Measurements from ENCODE around the gene ASPHD2.

Gene ASPHD2

DNA sequence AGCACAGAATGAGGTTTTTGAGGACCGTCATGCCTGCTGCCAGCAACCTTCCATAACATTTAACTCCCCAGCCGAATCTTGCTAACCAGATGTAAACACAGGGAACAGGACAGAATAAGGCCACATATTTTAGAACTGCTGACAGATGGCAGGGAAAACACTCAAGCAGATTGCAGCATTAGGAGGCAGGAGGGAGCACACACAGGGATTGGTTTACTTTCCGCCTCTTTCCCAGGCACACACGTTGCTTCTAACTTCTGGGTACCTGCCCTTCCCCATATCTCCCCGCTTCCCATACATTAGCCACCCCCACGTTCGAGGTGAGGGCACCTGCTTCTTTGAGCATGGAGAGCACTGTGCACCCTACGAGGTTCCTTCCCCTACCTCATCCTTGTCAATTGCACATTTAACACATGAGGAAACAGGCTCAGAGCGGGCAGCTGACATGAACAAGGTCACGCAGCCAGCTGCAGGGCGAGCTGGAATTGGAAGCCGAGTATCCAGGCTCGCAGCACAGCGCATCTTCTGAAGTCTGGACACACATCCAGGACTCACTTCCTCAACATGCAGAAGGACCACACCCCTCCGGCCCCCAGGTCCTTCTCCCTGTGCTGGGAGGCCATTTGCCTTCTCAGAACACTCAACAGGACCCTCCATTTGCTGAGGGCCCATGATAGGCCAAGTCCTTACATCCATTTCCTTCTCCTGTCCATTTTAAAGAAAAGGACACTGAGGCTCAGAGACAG is 18.7 kb downstream of the ASPHD2 start:
- no peak for DNase-seq

DNA sequence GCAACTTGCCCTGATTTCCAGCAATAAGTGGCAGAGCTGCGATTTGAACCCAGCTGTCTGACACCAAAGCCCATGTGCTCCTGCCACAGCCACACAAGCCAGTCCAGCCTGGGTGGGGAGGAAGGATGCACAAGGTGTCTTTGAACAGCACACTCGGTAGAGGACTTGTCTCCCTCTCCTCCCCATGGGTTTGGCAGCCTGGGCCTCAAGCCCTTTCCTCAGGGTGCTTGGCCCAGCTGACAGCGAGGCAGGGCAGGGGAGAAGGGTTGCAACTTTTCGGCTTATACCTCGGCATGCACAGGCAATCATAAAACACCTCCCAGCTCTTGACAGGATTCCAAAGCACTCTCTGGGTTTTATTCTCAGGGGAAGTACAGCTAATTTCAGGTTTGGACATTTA is 19.3 kb downstream of the ASPHD2 start:
- no peak for DNase-seq

DNA sequence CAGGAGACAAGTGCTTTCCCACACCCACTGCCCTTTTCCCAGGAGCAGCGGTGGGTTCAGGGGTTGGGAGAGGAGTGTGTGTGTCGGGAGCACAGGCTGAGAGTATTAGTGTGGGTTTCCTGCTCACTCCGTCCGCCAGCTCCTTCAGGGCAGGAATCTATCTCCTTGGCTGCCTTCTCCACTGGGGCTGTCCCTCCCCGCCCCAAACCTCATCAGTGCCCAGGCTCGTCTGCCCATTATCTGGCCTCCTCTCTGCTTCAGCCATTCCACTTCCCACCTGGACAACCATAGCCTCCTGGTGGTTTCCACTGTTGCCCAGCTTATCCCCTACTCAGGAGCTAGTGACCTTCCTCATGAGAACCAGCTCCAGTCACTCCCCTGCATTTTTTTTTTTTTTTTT is 19.9 kb downstream of the ASPHD2 start:
- DNase-seq: no peak

DNA sequence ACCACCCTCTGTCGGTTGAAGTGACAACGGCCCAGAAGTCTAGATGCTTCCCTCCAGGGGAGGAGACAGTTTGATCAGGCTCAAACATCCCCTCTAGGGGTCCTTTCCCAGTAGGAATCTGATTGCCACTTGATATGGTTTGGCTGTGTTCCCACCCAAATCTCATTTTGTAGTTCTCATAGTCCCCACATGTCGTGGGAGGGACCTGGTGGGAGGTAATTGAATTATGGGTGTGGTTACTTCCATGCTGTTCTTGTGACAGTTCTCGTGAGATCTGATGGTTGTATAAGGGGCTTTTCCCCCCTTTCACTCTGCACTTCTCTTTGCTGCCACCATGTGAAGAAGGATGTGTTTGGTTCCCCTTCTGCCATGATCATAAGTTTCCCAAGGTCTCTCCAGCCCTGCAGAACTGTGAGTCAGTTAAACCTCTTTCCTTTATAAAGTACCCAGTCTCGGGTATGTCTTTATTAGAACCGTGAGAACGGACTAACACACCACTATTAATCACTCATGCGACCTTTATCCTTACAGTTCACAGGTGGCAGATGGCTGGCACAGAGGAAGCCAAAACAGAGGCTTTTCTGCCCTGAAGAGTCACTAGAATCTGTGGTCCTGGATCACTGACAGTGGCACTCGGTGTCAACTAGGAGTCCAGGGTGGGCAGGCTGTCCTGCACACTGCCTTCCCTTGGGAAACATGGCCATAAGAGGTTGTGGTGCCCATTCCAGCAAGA is 21.6 kb downstream of the ASPHD2 start:
- DNase-seq: no peak

DNA sequence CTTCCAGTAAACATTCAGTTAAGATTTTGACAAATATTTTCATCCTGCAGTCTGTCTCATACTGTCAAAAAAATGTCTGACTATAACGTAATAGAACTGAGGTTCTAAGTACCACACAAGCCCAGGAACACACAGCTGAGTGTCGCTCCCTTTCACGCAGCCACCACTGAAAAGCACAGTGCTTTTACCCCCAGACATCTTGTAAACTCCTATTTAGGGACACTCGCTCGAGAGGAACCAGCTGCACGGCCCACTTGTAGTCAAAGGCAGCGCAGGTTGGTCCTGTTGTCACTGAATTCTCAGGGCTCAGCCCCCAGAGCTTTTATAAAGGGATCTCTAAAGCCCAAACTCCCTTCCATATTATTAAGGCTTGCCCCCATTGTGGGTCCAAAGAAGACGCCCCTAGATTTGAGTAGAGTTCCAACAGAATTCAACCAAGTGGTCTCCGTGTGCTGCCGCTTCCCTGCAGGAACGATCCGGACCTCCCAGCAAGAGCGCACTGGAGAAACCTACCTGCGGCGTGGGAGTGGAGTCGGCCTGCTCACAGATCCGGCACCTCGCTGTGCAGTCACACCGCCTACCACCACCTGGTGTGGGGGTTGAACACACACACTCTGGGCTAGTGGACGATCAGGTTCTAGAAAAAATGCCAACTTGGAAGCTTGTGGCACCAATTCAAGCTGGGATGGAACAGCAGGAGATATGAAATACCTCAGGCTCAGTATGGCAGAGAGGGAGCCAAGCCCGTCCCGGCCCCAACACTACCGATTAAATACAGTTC is 23.4 kb downstream of the ASPHD2 start:
- no peak for DNase-seq

DNA sequence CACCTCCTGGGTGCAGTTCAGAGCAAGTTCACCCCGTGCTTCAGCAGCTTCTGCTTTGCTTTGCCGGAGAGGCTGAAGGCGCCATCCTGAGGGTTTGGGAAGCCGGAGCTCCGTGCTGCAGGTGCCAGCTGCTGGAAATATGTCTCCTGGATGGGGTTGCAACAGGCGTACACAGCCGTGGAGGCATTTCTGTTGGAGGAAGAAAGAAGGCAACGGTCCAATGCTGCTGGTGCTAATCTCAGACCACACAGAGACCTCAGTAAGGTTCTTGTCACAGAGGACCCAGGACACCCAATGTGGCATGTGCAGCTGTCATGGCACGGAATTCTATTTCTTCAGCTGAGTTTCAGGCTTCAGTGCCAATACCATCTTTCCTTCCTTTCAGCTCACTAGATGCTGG is 24.2 kb downstream of the ASPHD2 start:
- DNase-seq: no peak

DNA sequence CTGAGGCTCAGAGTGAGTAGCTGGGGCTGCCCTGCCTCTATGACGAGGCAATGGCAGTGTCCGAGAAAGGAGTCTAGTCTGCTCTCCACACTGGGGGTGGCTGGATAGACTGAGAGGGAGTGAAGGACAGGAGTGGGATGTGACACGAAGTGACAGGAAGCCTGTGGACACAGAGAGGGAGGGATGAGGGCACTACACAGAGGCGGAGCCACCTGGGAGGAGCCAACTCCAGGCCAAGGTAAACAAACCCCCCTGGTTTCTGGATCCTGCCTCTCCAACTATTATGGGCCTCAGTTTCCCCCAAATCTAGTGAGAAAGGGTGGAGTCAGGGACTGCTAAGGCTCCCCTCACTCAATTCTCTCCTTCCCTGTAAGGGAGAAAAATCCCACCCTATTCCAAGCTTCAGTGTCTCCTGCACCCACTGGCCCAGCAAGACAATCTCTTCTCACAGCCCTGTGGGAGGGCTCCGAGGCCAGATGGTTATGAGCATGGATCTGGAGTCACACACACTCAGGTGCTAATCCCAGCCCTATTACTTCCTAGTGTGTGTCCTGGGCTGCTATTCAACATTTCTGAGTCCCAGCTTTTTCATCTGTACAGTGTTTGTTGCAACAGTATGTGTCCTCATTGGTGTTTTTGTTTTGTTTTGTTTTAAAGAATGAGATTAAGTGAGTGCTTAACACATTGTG is 24.9 kb downstream of the ASPHD2 start:
- no peak for DNase-seq

DNA sequence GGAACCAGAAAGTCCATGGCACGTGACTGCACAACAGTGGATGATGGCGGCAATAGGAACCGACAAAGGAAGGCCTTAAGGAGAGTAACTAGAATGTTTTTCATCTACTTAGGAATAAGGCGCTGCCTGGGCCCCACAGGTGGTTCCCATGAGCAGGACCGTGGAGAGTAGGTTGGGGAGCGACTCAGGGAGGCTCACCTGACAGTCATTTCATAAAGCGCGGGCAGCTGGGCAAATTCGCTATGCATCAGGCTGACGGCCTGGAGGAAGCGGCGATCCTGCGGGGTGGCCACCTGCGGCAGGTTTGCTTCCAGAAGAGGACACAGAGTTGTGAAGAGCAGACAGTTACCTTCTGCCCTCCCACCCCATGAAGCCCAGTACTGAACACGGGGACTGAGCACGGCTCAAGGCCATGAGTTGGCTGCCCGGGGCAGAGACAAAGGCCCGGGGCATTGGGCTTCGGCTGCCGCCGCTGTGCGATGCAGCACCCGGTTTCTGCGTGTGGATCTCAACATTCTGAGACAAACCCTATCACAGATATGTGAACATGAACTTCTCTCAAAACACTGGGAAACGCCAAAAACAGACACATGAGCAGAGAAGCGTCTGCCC is 28.7 kb downstream of the ASPHD2 start:
- DNase-seq: no peak

DNA sequence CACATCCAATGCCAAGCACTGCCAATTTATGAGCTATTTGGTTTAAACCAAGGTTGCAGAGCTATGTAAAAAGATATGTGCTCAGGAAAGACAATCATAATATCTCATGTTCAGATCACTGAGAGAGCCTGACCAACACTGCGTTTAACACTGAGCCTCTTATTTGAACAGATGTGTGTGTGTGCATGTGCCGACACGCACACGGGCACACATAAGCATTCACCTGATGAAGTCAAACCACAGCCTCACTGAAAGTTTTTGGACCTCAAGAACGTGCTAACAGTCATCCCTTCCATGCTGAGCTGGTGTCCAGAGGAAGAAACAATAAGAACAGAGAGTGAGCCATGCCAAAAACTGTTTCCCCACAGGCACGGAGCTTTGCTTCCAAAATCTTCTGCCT is 31.1 kb downstream of the ASPHD2 start:
- no peak for DNase-seq

DNA sequence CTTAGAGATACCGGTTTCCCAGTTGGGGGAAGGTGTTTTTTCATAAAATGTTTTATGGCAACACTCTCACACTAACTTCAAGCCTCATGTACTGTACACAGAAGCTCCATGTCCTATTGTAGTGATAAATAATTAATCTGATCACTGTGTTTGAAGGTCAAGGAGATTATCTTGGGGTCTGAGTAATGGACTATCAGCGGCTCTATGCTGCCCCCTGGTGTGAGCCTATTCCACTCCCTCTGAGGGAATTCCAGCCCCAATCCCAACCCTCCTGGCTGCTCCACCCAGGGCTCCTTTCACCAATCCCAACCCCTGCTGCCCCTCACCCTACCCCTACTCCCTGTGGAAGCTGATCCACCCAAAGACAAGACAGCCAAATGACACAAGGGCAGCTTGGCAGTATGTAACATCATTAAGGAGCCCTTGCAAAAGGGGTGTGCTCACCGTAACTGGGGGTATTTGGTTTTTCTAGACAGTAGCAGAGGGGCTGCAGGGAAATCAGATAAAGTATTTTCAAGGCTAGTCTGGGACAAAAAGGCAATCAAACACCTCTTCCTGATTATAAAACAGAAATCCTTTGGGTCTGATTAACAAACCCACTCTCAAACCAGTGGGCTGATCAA is 32.2 kb downstream of the ASPHD2 start:
- DNase-seq: no peak

DNA sequence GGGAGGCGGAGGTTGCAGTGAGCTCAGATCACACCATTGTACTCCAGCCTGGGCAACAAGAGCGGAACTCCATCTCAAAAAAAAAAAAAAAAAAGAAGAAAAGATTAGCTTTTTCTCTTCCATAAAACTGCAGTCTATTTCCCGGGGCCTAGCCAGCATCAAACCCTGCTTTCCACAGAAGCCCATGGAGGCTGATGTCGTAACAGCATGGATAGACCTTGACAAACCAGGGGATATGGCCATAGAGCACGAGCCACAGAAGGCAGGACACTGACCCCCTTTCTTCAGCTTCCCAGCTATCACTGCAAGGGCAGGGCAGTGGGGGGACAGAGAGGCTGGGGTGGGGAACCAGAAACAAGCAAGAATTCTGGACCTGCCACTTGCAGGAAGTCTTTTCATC is 33.0 kb downstream of the ASPHD2 start:
- no peak for DNase-seq

DNA sequence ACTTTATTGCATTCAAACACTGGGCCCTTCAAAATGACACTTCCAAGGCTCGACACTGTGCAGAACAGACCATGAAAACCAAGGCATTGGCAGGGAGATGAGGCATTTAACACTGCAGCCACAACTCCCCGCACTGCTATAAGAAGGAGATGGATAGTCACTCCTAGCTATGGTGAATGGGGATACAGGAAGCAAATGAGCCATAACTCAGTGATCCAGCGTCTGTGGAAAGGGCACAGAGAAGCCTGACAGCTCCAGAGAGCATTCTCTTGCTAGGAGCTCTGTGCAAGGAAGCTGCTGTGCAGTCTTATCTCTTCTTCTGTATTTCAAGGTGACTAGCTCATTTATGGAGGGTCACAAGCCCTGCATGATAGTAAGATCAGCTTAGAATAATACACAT is 33.6 kb downstream of the ASPHD2 start:
- no peak for DNase-seq

DNA sequence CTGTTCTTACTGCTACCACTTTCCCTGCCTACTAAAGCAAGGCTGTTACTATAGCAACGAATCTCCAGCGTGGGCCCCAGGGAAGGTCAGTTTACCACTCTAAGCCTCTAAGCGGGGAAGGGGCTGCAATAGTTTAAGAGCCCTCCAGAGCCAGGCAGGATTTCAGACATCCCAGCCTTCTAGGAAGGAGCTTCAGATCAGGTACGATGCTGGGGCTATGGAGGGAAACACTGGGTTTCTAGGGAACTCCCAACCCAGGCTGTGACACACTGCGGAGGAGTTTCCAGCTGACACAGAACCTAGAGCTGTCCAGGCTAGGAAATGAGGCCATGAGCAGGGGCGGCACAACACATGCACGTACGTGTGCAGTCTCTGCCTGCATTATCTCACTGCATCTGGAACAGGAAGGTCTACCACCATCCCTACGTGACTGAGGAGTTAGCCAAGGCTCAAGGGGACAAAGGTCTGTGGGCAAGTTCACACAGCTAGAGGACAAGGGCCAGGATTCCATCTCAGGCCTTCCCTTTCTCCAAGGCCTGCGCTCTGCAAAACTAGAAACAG is 34.1 kb downstream of the ASPHD2 start:
- DNase-seq: no peak

DNA sequence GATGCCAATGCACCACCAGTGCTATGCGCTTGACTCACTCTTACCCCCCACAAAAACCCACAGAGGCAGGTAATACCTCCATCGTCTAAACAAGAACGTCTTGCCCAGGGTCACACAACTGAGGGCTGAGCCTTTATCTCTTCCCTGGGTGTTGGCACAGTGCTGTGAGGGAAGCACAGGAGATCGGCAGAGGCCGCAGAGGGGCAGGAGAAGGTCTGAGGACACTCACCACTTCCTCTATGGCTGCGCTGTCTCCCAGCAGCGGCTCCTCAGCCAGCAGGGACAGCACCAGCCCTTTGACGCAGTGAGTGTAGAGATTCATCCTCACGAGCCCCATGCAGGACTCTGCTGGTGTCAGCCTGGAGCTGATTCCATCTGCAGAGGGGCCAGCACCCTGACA is 34.6 kb downstream of the ASPHD2 start:
- no peak for DNase-seq

DNA sequence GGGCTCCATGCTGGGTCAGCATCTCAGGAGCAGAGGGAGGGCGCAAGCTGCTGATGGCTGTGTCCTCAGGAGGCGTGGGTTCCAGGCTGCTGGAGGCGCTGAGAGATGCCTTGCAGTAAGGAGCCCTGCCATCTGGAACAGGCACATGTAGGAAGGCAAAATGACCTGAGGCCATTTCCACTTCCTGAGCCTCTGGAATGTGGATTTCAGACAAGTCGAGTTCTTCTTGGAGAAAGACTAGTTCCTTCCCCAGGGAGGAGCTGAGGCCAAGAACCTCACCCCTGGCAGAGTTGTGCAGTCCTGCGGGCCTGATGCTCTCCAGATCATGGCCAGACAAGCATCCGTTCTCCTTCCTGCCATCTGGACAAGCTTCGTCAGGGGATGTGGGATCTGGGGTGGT is 35.3 kb downstream of the ASPHD2 start:
- DNase-seq: no peak

DNA sequence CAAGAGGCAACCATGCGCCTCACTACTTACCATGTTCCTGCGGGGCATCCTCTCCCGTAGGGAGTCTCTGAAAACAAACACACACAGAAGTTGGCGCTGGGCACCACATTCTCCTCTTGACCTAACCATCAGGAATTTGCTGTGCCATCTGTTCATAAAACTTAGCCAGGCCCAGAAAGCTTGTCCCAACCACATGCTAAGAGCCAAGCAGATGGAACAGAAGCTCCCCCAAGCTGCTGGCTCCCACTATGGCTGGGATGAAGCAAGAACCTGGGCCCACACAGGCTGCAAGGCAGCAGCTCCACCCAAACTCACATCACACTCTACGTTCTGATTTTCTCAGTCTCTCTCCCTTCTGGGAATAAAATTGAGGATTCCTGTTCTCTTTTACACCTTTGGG is 37.1 kb downstream of the ASPHD2 start:
- DNase-seq: no peak

DNA sequence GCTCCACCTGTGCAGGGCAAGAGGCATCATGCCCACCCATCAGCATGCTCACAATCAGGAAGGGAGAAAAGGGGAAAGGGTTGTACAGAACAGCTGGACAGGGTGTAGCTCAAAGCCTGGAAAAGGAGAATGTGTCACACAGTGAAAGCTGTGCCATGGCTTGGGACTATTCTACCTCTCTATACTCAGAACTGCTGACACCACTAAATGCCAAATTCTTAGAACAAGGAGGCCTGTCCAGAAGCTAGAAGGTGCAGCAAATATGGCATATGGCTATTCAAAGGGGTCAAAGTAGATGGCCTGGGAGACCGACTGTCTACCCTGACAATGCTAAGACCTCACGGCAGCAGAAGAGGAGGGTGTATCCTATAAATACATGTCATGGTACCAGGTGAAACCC is 41.7 kb downstream of the ASPHD2 start:
- no peak for DNase-seq

DNA sequence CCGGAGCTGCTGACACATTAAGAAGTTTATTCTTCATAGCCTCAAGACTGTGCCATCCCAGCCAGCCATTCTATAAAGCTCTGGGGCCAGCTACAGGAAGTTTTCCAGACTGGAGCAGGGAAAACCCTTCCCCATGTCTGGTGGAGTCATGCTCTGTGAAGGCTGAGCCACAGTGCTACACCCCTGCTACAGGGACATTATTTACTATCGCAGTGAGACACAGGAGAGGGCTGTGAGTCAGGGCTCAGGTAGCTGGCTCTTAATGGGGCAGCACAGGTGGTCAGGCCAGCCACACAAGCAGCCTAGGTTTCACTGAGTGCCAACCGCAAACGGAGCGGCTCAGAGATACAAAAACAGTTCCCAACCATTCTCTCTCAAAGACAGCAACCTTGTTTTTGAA is 42.5 kb downstream of the ASPHD2 start:
- DNase-seq: no peak

DNA sequence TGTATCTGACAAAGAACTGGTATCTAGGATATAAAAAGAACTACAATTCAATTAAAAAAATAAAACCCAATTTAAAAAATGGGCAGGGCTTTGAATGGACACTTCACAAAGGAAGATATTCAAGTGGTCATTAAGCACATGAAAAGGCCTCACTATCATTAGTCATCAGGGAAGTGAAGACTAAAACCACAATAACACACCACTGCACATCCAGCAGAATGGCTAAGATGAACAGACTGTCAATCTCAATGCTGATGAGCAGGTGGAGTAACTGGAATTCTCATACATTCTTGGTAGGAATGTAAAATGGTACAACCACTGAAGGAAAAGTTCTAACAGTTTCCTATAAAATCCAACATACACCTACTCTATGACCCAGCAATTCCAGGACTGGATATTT is 45.6 kb downstream of the ASPHD2 start:
- no peak for DNase-seq

DNA sequence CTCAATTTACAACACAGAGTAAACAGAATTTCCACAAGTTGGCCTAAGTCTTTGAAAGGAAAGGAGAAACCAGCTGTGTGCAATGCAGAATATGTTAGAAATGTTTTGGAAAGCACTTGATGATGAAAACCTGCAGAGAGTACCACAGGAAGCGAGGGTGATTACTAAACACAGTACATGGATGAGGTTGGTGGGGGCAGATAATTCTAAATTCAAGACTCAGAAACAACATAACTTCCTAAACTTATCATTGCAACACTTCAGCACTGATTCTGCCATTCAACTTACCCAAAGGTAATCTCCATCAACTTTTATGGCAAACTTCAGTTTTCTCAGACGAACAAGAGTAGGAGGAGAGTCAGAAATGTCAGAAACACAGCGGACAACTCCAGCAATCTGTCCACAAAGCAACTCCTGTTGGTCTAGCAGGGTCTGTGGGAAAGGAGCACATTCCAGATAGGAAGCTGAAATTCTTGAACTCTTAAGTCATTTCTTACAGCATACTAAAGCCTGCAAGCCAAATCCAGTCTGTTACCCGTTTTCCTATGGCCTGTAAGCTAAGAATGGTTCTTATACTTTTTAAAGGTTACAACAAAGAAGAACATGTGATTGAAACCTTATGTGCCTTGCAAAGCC is 47.8 kb downstream of the ASPHD2 start:
- DNase-seq: no peak

DNA sequence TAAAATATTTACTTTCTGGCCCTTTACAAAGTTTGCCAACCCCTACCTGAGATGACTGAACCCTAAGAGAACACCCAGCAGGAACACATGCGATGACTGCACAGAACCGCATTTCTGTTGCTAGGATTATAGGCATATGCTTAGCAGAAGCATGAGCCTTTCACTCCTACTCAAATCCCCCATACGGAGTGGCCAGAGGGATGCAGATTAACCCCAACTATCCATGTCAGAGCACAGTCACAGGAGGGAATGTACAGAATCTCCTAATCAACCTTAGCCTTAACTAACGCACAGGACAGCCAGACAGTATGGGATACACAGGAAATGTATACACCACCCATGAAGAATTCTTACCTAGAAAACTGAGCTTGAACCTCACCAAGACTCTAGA is 48.3 kb downstream of the ASPHD2 start:
- no peak for DNase-seq

Data from activated gamma-delta T cell (primary cell).